RWPE1 (cell line): Measurements from ENCODE around the gene FBXW7.

Source experiments
- CTCF ChIA-PET: fragments of 350-600 bp; sonication (Branson Sonifier 250); formaldehyde crosslinking; extraction: SDS; loops from one replicate; lab custom pipeline; 2021; lab: Yijun Ruan, JAX
- POLR2A ChIA-PET: fragments of 400-600 bp; formaldehyde crosslinking; extraction: SDS; loops from one replicate; lab custom pipeline; 2020; ENCODE audit warnings: antibody characterized with exemption; ENCODE audit not compliant: low non-redundant PET; lab: Yijun Ruan, JAX
- DNase-seq: peaks from one replicate; pipeline ENCODE4 v3.0.0; 2012; ENCODE audit warnings: low spot score
- H3K27ac ChIP-seq: fragments of 450-650 bp; 2 replicates; pipeline ENCODE4 v1.5.1; 2017
- TF ChIP-seq, protein P1 (sequence below): fragments of 450-650 bp; conservative IDR thresholded peaks from 2 replicates; pipeline ENCODE4 v1.5.1; 2017; ENCODE audit warnings: low read depth, mild to moderate bottlenecking

The FBXW7 gene

DNA sequence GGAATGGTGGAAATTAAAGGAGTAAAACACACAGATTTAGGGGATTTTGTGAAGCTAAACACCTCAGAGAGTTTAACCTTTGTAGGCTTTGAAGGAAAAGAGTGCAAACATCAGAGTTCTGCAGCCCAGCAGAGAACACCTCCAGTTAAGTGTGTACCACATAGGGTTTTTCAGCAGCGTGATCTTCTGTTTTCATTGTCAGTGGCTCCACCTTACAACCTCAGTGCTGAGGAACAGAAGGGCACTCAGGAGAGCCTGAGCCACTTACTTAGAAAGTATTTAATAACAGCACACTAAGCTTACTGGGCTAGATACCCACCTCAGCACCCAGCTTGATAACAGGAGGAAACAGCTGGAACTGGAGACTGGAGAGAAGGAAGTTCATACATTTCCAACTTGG, 2.0 kb upstream of the FBXW7 start:
- no peak overlapping the region for H3K27ac ChIP-seq
- no peak for DNase-seq
- TF ChIP-seq, protein P1, sequence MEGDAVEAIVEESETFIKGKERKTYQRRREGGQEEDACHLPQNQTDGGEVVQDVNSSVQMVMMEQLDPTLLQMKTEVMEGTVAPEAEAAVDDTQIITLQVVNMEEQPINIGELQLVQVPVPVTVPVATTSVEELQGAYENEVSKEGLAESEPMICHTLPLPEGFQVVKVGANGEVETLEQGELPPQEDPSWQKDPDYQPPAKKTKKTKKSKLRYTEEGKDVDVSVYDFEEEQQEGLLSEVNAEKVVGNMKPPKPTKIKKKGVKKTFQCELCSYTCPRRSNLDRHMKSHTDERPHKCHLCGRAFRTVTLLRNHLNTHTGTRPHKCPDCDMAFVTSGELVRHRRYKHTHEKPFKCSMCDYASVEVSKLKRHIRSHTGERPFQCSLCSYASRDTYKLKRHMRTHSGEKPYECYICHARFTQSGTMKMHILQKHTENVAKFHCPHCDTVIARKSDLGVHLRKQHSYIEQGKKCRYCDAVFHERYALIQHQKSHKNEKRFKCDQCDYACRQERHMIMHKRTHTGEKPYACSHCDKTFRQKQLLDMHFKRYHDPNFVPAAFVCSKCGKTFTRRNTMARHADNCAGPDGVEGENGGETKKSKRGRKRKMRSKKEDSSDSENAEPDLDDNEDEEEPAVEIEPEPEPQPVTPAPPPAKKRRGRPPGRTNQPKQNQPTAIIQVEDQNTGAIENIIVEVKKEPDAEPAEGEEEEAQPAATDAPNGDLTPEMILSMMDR = no peak
- CTCF ChIA-PET = interaction anchor here (1.2 to 1.3 kb wide), 2 partner anchors 16 to 37 kb away, joined by 4 read pairs; no protein-coding TSS in a partner anchor
- POLR2A ChIA-PET = no interaction called here

DNA sequence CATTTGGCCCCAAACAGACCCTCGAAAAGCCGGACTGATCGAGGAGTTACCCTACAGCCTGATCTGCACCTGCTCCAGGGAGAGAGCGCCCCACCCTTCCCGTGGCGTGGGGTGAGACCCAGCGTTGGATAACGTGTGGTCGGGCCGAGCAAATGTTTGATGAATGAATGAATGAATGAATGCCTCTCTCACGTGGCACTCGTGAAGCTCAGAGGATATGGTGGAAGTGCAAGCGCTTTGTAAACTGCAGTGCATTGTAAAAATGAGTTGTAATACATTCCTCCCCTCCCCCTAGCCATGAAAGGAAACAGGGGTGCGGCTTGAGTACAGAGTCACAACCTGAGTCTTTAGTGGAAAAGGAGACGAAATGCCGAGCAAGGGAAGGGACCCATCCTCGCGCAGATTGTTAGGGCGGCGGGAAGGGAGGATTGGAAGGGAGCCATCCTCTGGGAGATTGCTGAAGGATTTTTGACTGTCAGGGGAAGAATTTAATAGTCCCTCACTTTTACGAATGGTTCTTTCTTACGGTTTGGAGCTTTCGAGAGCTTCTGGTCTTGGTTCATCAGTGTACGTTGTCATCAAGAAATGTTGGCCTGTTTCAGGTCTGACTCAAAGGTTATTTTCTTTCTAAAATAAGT, 772 bp upstream of the FBXW7 start:
- H3K27ac ChIP-seq = peak overlapping the region; percentile 95
- POLR2A ChIA-PET = interaction anchor here (0.7 kb wide), 1 partner anchor 35 kb away, joined by 3 read pairs; no protein-coding TSS in a partner anchor
- TF ChIP-seq, protein P1 = no peak
- DNase-seq = peak; percentile 45
- CTCF ChIA-PET = interaction anchor here (0.7 to 1.3 kb wide), 3 partner anchors 35 to 107 kb away, joined by 3 to 4 read pairs (median 4); no protein-coding TSS in a partner anchor

DNA sequence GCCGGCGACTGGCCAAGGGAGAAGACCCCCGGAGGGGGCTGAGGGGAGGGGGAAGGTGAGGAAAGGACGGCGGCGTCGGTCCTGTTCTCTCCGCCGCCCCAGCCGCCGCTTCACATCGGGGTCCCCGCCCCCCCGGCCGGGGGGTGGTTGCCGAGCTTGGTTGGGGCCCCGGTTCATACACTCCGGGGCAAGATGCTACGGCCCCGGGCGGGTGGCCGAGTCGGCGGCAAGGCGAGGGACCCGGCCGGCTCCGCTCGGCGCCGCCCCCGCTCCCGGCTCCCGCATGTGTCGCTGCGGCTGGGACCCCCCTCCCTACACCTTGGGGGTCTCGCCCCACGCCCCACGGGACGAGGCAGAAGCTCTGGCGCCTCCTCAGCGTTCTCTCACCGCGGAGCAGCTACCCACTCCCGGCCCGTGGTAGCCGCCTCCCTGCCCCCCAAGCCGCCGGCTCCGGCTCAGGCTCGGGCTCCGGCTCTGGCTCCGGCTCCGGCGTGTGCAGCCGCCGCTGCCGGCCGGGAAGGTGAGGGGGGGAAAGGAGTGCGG, 461 bp downstream of the FBXW7 start:
- DNase-seq = peak; percentile 16
- ChIA-PET CTCF (interaction anchor here (0.7 to 1.3 kb wide), 4 partner anchors 34 to 108 kb away, joined by 3 to 4 read pairs (median 3); no protein-coding TSS in a partner anchor), POLR2A (interaction anchor here (0.7 kb wide), 1 partner anchor 192 kb away, joined by 3 read pairs; no protein-coding TSS in a partner anchor)
- peak overlapping the region; percentile 95 for H3K27ac ChIP-seq
- TF ChIP-seq, protein P1 = no peak

DNA sequence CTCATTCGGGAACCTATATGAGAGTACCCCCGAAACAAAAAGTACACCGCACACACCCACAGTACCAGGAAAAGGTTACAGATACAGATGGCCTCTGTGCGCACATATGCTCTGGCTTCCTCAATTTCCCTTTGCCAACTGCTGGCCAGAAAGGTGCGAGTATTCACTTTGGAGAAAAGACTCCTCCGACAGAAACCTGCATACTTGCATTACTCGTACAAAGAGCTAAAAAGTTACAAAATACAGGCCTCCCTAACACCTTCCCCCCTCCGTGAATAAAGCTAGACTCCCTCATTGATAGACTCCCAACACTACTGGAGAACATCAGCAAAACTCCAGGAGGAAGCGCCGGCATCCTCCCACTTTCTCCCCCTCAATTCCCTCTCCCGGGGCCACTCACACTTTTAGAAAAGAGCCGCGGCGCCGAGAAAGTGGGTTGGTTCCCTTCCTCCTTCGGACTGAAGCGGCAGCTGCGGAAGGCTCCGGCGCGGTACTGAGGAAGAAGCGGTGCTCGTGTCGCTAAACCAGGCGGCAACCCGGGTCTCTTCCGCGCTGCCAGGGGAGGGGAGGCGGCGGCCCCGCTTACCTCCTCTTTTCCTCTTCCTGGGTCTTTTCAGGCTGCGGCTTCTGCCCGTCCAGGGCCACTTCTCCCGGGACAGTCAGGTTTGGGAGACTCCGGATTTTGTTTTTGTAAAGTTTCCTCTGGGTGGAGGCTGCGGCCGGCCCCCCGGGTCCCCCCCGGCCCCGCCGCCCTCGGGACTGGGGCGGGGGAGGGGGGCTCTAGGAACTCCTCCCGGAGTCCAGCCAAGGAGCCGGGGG, 1.1 kb downstream of the FBXW7 start:
- DNase-seq = peak; percentile 28
- peak overlapping the region; percentile 95 for H3K27ac ChIP-seq
- TF ChIP-seq, protein P1 = no peak
- ChIA-PET POLR2A (no interaction called here), CTCF (interaction anchor here (1.1 kb wide), 1 partner anchor 106 kb away, joined by 3 read pairs; no protein-coding TSS in a partner anchor)

DNA sequence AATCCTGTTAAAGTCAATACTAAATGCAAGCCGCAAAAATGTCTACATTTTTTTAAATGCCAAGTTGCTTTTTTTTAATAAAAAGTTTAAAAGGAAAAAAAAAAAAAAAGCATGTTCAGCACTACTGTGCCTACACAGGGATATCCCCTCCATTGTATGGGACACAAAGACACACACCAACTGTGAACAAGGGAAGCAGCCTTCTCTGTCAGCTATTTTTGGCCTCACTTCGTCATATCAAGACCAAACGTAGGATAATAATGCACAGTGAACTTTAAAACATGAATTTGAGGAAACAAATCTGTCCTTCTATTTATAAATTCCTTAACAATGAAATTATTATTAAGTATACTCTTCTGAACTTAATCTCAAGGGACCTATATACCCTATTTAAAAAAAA, 4.4 kb downstream of the FBXW7 start:
- ChIA-PET CTCF (interaction anchor here (0.6 to 0.7 kb wide), 2 partner anchors 99 to 106 kb away, joined by 3 to 4 read pairs; no protein-coding TSS in a partner anchor), POLR2A (no interaction called here)
- no peak overlapping the region for H3K27ac ChIP-seq
- TF ChIP-seq, protein P1 = no peak
- DNase-seq = no peak

- POLR2A ChIA-PET = no interaction called here
- TF ChIP-seq, protein P1 = no peak
- no peak for DNase-seq
- CTCF ChIA-PET = no interaction called here
- H3K27ac ChIP-seq = no peak overlapping the region
Measured at GRCh38 chr4:152530600-152530999, 5.3 kb downstream of the FBXW7 start.
